HG03342 (cell line): ENCODE results near the gene MLST8.
"Not testable (repeated sequence)": the region's sequence is repeated elsewhere in the genome, so short reads cannot be mapped to it uniquely, and the experiment has no call there.

Experiments used
- ATAC-seq: cut with Tn5 transposase; IDR thresholded peaks from one replicate; pipeline ENCODE4 v1.9.1; 2021; ENCODE audit warnings: mild to moderate bottlenecking, moderate library complexity; ENCODE audit not compliant: unreplicated experiment

Gene MLST8

GRCh38 chr16:2230376-2230775 is 25.1 kb downstream of the MLST8 start:
- no peak for ATAC-seq

GRCh38 chr16:2231016-2231931 is 26.0 kb downstream of the MLST8 start:
- no peak for ATAC-seq

GRCh38 chr16:2232094-2232990 is 27.1 kb downstream of the MLST8 start:
- ATAC-seq: no peak

GRCh38 chr16:2233046-2233775 is 28.0 kb downstream of the MLST8 start:
- ATAC-seq: no peak

GRCh38 chr16:2233872-2234812 is 28.9 kb downstream of the MLST8 start:
- ATAC-seq: no peak

GRCh38 chr16:2234813-2235170 is 29.5 kb downstream of the MLST8 start:
- ATAC-seq: no peak

GRCh38 chr16:2235234-2235651 is 30.0 kb downstream of the MLST8 start:
- no peak for ATAC-seq

- ATAC-seq: no peak
These were observed 30.6 kb downstream of the MLST8 start for GRCh38 chr16:2235695-2236336.

GRCh38 chr16:2236337-2237101 is 31.3 kb downstream of the MLST8 start, which contains the start of gene DNASE1L2:
TSS of gene DNASE1L2 (plus strand) at chr16:2236444. CDS start at chr16:2236817, 373 bp downstream.
- no peak for ATAC-seq

- ATAC-seq: no peak
These were observed 31.8 kb downstream of the MLST8 start for GRCh38 chr16:2237102-2237482.

- ATAC-seq: no peak
These were observed 32.4 kb downstream of the MLST8 start for GRCh38 chr16:2237493-2238149.

- ATAC-seq: no peak
These were observed 33.0 kb downstream of the MLST8 start for GRCh38 chr16:2238150-2238837.

- no peak for ATAC-seq
These were observed 33.8 kb downstream of the MLST8 start for GRCh38 chr16:2238838-2239675.

GRCh38 chr16:2240331-2240730 is 35.1 kb downstream of the MLST8 start:
- not testable (repeated sequence) for ATAC-seq

- no peak for ATAC-seq
These were observed 37.3 kb downstream of the MLST8 start for GRCh38 chr16:2242598-2242997.

- ATAC-seq: no peak
These were observed 37.8 kb downstream of the MLST8 start for GRCh38 chr16:2243031-2243528.
